Right atrium auricular region (tissue), 2 donors: ENCODE data around the gene CACNA2D1. TPM values are rescaled to one million over a fixed set of nuclear protein-coding genes. Genes with fewer than 3 reads are reported as not detected.

Source experiments
- DNase-seq: peaks from one replicate; pipeline ENCODE4 v3.0.0-alpha.2; 2019; ENCODE audit warnings: low spot score
- H3K27ac ChIP-seq, 2 donors: fragments of 200-600 bp; sonication (generic); 1 replicate in 1 of 2; 2 replicates in 1 of 2; pipeline ENCODE4 v1.5.1; 2016 to 2019
- H3K27me3 ChIP-seq, 2 donors: fragments of 200-600 bp; sonication (generic); one replicate each; pipeline versions ENCODE4 v1.5.1 to v1.6.0; 2017 to 2019
- H3K36me3 ChIP-seq: fragments of 200-600 bp; sonication (generic); one replicate; pipeline ENCODE4 v1.5.1; 2016
- H3K4me1 ChIP-seq, 2 donors: fragments of 200-600 bp; sonication (generic); one replicate each; pipeline versions ENCODE4 v1.5.1 to v1.6.0; 2017 to 2019
- H3K4me3 ChIP-seq, 2 donors: fragments of 200-600 bp; sonication (generic); 1 replicate in 1 of 2; 2 replicates in 1 of 2; pipeline ENCODE4 v1.5.1; 2017 to 2019; ENCODE audit warnings: mild to moderate bottlenecking in 1 of 2, moderate library complexity in 1 of 2
- H3K9me3 ChIP-seq, 2 donors: fragments of 200-600 bp; sonication (generic); one replicate each; pipeline ENCODE4 v1.5.1; 2019
- CTCF ChIP-seq, 2 donors: fragments of 200-600 bp; sonication (generic); IDR thresholded peaks; one replicate each; pipeline ENCODE4 v1.5.1; 2019; ENCODE audit warnings: antibody characterized with exemption in 2 of 2
- total RNA-seq, 2 donors: library from RNA; depleted of rRNA; stranded (reverse); fragments of >200 nt; gene quantifications; one replicate each; pipeline ENCODE4 v1.1.0, GENCODE V29; 2016

The CACNA2D1 gene
- total RNA-seq, 2 donors from 2014 or later, result 31.5 to 54.5 TPM

DNA sequence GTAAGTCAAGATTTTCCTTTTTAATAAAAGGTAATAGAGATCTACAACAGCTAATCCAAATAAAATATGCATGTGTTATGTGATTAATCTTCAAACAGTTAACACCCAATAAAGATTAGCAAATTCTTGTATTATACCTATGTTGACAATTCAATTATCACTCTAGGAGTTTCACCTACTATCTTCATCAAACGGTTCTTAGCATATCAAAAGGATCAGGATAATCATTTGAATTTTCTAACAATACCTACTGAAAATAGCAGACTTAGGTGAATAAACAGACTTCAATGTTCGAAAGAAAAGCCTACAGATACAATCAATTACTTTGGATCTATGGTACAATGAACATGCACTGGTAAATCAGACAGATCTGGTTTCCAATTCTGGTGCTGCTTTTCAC, 268.3 kb downstream of the CACNA2D1 start:
- no peaks in the 10 kb centered on the region for H3K27me3 ChIP-seq
- no peaks in the 10 kb centered on the region for H3K36me3 ChIP-seq
- no peaks in the 10 kb centered on the region for H3K4me1 ChIP-seq
- H3K27ac ChIP-seq, result no peak overlapping the region
- TF ChIP-seq CTCF (IDR thresholded peaks at IDR 0.05), result no peak
- no peak overlapping the region for H3K4me3 ChIP-seq
- H3K9me3 ChIP-seq, result no peaks in the 10 kb centered on the region
- no peak for DNase-seq

DNA sequence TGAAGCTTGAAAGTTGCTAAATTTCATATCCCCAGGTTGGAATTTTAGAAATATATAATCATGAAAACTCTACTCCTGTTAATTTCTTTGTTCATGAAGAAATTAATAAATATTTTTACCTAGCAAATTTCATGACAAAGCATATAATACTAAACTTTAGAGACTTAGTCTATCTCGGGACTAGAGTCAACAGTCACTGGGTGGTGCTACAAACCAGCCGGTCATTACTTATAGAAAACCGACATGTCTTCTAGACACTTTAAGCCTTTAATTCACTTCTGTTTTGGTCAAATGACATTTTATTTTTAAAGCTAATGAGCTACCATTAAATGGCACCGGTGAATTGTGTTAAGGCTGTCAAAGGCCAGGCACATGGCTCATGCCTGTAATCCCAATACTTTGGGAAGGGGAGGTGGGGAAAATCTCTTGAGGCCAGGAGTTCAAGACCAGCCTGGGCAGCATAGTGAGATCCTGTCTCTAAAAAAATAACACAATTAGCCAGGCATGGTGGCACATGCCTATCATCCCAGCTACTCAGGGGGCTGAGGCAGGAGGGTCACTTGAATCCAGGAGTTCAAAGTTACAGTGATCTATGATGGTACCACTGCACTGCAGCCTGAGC, 270.1 kb downstream of the CACNA2D1 start:
- H3K27me3 ChIP-seq, result no peaks in the 10 kb centered on the region
- no peak overlapping the region for H3K4me3 ChIP-seq
- no peaks in the 10 kb centered on the region for H3K9me3 ChIP-seq
- TF ChIP-seq CTCF (IDR thresholded peaks at IDR 0.05), result no peak
- no peak overlapping the region for H3K27ac ChIP-seq
- no peak for DNase-seq
- H3K36me3 ChIP-seq, result no peaks in the 10 kb centered on the region
- H3K4me1 ChIP-seq, result no peaks in the 10 kb centered on the region

DNA sequence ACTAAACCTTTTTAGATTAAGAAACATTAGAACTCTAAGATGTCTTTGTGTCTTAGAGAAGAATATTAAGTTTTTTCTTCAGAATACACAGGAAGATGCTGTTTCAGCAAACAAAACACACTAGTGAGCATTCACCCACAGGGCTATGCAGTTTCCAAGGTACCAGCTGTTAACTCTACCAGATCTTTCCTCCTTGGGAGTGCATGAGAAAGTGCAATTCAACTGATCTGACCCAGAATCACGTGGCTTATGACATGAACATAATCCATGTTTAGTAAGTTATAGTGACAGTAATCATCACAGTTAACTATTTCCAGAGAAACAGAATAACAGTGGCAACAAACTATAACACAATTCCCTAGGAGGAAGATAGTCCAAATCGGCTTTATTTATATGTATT, 270.7 kb downstream of the CACNA2D1 start:
- Histone ChIP-seq H3K9me3 (no peaks in the 10 kb centered on the region), H3K27me3 (no peaks in the 10 kb centered on the region), H3K27ac (no peak overlapping the region), H3K4me1 (no peaks in the 10 kb centered on the region), H3K36me3 (no peaks in the 10 kb centered on the region), H3K4me3 (no peak overlapping the region)
- TF ChIP-seq CTCF (IDR thresholded peaks at IDR 0.05), result no peak
- DNase-seq, result no peak

DNA sequence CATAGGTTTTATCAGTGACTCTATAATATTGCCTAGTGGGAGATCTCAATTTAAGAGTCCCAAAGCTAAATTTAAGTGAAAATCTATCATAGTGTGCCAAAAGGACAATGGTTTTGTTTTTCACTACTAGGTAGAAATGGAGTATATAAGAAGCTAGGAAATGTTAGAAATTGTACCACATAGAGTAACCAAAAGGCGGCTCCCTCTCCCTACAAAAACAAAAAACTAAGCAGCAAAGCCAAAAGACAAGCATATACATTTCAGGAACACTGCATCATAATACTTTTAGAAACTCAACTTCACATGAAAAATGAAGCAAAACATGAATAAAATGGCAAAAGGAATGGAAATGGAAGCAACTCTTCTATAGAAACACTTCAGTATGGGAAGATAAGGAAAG, 271.6 kb downstream of the CACNA2D1 start:
- H3K4me1 ChIP-seq, result no peaks in the 10 kb centered on the region
- no peaks in the 10 kb centered on the region for H3K36me3 ChIP-seq
- H3K27ac ChIP-seq, result no peak overlapping the region
- no peak for TF ChIP-seq CTCF (IDR thresholded peaks at IDR 0.05)
- no peak overlapping the region for H3K4me3 ChIP-seq
- no peak for DNase-seq
- H3K9me3 ChIP-seq, result no peaks in the 10 kb centered on the region
- no peaks in the 10 kb centered on the region for H3K27me3 ChIP-seq

DNA sequence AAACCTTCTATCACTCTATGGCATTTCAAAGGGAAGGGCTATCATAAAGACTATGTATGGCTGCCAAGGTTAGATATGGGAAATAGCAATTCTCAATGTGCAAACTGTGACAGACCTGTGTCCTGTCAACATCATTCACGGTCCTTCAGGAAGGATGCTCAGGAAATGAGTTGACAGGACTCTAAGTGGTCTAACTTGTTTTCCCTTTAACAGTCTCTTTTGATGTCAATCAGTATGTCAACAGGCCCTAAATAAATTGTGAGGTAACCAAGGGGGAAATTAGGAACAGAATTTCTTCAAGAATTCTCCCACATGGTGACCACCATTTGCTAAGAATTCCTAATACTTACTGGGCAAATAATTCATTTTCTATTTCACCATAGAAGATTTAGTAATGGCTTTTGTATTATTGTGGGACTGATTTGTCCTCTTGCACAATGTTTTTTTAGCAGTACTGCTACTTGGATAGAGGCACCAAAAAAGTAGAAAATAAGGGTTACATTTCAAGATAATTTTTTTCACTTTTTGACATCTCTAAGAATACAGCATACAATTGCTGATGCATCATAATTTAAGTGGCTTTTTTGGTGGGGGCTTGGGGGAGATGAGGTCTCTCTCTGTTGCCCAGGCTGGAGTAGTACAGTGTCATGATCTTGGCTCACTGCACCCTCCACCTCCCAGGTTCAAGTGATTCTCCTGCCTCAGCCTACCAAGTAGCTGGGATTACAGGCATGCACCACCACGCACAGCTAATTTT, 275.8 kb downstream of the CACNA2D1 start:
- H3K9me3 ChIP-seq, result no peaks in the 10 kb centered on the region
- no peak for DNase-seq

More for the DNA sequence above, 275.8 kb downstream of the CACNA2D1 start:
- Histone ChIP-seq H3K27ac (no peak overlapping the region), H3K4me1 (peaks cover 0 to 14% of the 10 kb centered on the region in 2 donors), H3K4me3 (no peak overlapping the region), H3K27me3 (no peaks in the 10 kb centered on the region), H3K36me3 (no peaks in the 10 kb centered on the region)
- no peak for TF ChIP-seq CTCF (IDR thresholded peaks at IDR 0.05)
